HepG2 (cell line): Measurements from ENCODE around the gene ANKRD12. TPM values are rescaled to one million over a fixed set of nuclear protein-coding genes. Genes with fewer than 3 reads are reported as not detected.

Experiments used
- MTA1 ChIP-seq: sonication (generic); formaldehyde crosslinking; IDR thresholded peaks from 2 replicates; pipeline ENCODE4 v1.4.0; 2020; ENCODE audit warnings: missing genetic modification reagents, mild to moderate bottlenecking, borderline replicate concordance
- POLR2G ChIP-seq: fragments of 200-400 bp; formaldehyde crosslinking; IDR thresholded peaks from 2 replicates; pipeline ENCODE4 v1.6.1; 2018; ENCODE audit warnings: mild to moderate bottlenecking, low read depth, low read length, moderate library complexity
- SOX13 ChIP-seq, 3 experiments: fragments of 450-650 bp in 1 of 3; sonication (generic) in 1 of 3; formaldehyde crosslinking in 1 of 3; IDR thresholded peaks in 2 of 3; conservative IDR thresholded peaks in 1 of 3; 2 replicates each; pipeline versions ENCODE4 v1.5.0 to v1.6.1; 2016 to 2020; ENCODE audit warnings: antibody characterized with exemption in 1 of 3, mild to moderate bottlenecking in 1 of 3, missing compliant biosample characterization in 1 of 3, missing genetic modification reagents in 1 of 3, moderate library complexity in 1 of 3
- ZBTB21 ChIP-seq: sonication (generic); formaldehyde crosslinking; IDR thresholded peaks from 2 replicates; pipeline ENCODE4 v1.4.0; 2020; ENCODE audit warnings: missing genetic modification reagents
- ZBTB3 ChIP-seq: sonication (generic); formaldehyde crosslinking; IDR thresholded peaks from 2 replicates; pipeline ENCODE4 v1.4.0; 2020; ENCODE audit warnings: low read depth, mild to moderate bottlenecking, moderate library complexity, missing genetic modification reagents, borderline replicate concordance
- ZNF10 ChIP-seq: sonication (generic); formaldehyde crosslinking; IDR thresholded peaks from 2 replicates; pipeline ENCODE4 v1.4.0; 2020; ENCODE audit warnings: mild to moderate bottlenecking, low read depth, missing genetic modification reagents, borderline replicate concordance
- ZNF354B ChIP-seq: sonication (generic); formaldehyde crosslinking; IDR thresholded peaks from 2 replicates; pipeline ENCODE4 v1.8.0; 2022; ENCODE audit warnings: mild to moderate bottlenecking, missing genetic modification reagents
- ZNF431 ChIP-seq: sonication (generic); formaldehyde crosslinking; IDR thresholded peaks from 2 replicates; pipeline ENCODE4 v1.9.0; 2022; ENCODE audit warnings: missing genetic modification reagents, low read depth, mild to moderate bottlenecking, borderline replicate concordance
- ZNF546 ChIP-seq: sonication (generic); formaldehyde crosslinking; conservative IDR thresholded peaks from 2 replicates; pipeline ENCODE4 v1.8.1; 2023; ENCODE audit warnings: mild to moderate bottlenecking, missing genetic modification reagents
- ZNF841 ChIP-seq: sonication (generic); formaldehyde crosslinking; IDR thresholded peaks from 2 replicates; pipeline ENCODE4 v1.8.1; 2023; ENCODE audit warnings: missing genetic modification reagents, borderline replicate concordance
- polyA plus RNA-seq, 8 experiments: library from polyadenylated mRNA; depleted of rRNA in 3 of 8; stranded (reverse) in 7 of 8; unstranded in 1 of 8; fragments of >200 nt; fragmentation: Illumina TruSeq in 4 of 8; extraction: Trizol in 4 of 8; gene quantifications; 2 replicates each; pipeline versions ENCODE4 v1.2.1 to v1.2.3, GENCODE V29; 2011 to 2016; ENCODE audit warnings: low read depth in 4 of 8, missing spikeins in 1 of 8, mixed read lengths in 1 of 8; ENCODE audit not compliant: insufficient read depth in 1 of 8
- total RNA-seq, 5 experiments: library from RNA; depleted of rRNA; stranded (reverse); fragments of >200 nt; fragmentation: Illumina TruSeq; extraction: Trizol; gene quantifications; 2 replicates each; pipeline ENCODE4 v1.2.3, GENCODE V29; 2016; ENCODE audit warnings: low read depth in 1 of 5
- TF ChIP-seq, protein P1 (sequence below): sonication (generic); formaldehyde crosslinking; IDR thresholded peaks from 2 replicates; pipeline ENCODE4 v1.4.0; 2020; ENCODE audit warnings: missing genetic modification reagents, borderline replicate concordance
- TF ChIP-seq, protein P2 (sequence below): sonication (generic); formaldehyde crosslinking; IDR thresholded peaks from 2 replicates; pipeline ENCODE4 v1.5.0; 2020; ENCODE audit warnings: mild to moderate bottlenecking, low read depth, missing genetic modification reagents, borderline replicate concordance
- TF ChIP-seq, protein P3 (sequence below): fragments of 450-650 bp; IDR thresholded peaks from 2 replicates; pipeline ENCODE4 v1.6.1; 2017; ENCODE audit warnings: mild to moderate bottlenecking
- TF ChIP-seq, protein P4 (sequence below): sonication (generic); formaldehyde crosslinking; IDR thresholded peaks from 2 replicates; pipeline ENCODE4 v1.9.0; 2022; ENCODE audit warnings: low read depth, missing genetic modification reagents
- TF ChIP-seq, protein P5 (sequence below): sonication (generic); formaldehyde crosslinking; IDR thresholded peaks from 2 replicates; pipeline ENCODE4 v1.5.1; 2020; ENCODE audit warnings: missing genetic modification reagents, mild to moderate bottlenecking, borderline replicate concordance

ANKRD12 gene
- total and polyA plus RNA-seq, 2 of the 13 experiments (the other 11 are each of a cell fraction or from before 2014, with no cell fraction given) = 6.0 to 23.2 TPM

DNA sequence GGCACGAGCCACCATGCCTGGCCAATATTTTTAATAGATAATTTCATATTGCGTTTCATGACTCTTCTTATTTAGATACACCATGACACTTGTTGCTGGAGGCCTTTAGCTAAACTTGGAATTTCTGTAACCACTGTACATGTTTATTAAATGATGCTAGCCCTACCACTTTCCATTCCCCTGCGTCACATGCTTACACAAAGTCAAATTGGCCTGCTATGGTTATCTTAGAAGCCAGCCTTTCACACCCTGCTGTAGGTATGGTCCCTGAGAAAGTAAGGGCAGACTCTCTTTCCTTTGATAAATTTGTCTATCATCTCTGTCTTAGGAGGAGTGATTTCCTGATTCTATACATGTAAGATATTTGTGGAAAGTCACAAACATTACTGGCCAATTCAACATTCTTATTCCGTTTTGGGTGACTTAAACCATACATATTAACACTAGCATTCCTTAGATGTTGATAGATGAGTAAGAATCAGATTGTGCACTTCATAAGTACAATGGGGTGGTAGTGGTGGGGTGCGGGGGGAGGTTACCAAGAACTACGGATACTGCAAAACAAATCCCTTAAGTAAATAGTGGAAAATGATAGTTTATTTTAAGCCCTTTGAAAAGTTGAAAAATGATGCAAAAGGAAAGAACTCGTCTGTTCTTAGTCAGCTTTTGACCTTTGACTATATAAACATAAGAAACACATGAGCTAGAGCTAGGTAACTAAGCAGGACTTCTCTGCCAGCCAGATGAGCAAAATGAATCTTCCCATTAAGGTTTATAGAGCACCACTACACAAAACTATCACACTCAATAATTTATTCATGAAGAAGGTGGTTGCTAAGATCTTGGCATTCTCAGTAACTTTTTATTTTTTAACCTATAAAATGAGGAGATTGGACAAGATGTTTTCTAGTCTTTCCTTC is 42.0 kb upstream of the ANKRD12 start (continued):
- TF ChIP-seq, protein P1, sequence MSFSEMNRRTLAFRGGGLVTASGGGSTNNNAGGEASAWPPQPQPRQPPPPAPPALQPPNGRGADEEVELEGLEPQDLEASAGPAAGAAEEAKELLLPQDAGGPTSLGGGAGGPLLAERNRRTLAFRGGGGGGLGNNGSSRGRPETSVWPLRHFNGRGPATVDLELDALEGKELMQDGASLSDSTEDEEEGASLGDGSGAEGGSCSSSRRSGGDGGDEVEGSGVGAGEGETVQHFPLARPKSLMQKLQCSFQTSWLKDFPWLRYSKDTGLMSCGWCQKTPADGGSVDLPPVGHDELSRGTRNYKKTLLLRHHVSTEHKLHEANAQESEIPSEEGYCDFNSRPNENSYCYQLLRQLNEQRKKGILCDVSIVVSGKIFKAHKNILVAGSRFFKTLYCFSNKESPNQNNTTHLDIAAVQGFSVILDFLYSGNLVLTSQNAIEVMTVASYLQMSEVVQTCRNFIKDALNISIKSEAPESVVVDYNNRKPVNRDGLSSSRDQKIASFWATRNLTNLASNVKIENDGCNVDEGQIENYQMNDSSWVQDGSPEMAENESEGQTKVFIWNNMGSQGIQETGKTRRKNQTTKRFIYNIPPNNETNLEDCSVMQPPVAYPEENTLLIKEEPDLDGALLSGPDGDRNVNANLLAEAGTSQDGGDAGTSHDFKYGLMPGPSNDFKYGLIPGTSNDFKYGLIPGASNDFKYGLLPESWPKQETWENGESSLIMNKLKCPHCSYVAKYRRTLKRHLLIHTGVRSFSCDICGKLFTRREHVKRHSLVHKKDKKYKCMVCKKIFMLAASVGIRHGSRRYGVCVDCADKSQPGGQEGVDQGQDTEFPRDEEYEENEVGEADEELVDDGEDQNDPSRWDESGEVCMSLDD = peak; percentile 61; the same call in 1 of the 2 replicates
- no peak for TF ChIP-seq ZNF546
- TF ChIP-seq ZBTB21 (CRISPR knock-in tag) = peak; percentile 90
- no peak for TF ChIP-seq MTA1
- TF ChIP-seq SOX13 (IDR thresholded peaks at IDR 0.05) = peak; percentile 32; the same call in 1 of the 2 replicates
- TF ChIP-seq SOX13 (CRISPR knock-in tag; conservative IDR thresholded peaks at IDR 0.05 in 1 of 2, IDR thresholded peaks at IDR 0.05 in 1 of 2) = peak in 1 of 2 experiments; percentile 90; a peak in 2 of 4 replicates
- TF ChIP-seq, protein P2, sequence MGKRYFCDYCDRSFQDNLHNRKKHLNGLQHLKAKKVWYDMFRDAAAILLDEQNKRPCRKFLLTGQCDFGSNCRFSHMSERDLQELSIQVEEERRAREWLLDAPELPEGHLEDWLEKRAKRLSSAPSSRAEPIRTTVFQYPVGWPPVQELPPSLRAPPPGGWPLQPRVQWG (CRISPR knock-in tag) = no peak
- TF ChIP-seq ZNF431 (CRISPR knock-in tag) = no peak
- TF ChIP-seq ZNF10 = no peak
- TF ChIP-seq ZNF354B = no peak
- no peak for TF ChIP-seq POLR2G
- TF ChIP-seq, protein P3, sequence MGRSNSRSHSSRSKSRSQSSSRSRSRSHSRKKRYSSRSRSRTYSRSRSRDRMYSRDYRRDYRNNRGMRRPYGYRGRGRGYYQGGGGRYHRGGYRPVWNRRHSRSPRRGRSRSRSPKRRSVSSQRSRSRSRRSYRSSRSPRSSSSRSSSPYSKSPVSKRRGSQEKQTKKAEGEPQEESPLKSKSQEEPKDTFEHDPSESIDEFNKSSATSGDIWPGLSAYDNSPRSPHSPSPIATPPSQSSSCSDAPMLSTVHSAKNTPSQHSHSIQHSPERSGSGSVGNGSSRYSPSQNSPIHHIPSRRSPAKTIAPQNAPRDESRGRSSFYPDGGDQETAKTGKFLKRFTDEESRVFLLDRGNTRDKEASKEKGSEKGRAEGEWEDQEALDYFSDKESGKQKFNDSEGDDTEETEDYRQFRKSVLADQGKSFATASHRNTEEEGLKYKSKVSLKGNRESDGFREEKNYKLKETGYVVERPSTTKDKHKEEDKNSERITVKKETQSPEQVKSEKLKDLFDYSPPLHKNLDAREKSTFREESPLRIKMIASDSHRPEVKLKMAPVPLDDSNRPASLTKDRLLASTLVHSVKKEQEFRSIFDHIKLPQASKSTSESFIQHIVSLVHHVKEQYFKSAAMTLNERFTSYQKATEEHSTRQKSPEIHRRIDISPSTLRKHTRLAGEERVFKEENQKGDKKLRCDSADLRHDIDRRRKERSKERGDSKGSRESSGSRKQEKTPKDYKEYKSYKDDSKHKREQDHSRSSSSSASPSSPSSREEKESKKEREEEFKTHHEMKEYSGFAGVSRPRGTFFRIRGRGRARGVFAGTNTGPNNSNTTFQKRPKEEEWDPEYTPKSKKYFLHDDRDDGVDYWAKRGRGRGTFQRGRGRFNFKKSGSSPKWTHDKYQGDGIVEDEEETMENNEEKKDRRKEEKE = no peak
- TF ChIP-seq ZNF841 = no peak
- TF ChIP-seq, protein P4, sequence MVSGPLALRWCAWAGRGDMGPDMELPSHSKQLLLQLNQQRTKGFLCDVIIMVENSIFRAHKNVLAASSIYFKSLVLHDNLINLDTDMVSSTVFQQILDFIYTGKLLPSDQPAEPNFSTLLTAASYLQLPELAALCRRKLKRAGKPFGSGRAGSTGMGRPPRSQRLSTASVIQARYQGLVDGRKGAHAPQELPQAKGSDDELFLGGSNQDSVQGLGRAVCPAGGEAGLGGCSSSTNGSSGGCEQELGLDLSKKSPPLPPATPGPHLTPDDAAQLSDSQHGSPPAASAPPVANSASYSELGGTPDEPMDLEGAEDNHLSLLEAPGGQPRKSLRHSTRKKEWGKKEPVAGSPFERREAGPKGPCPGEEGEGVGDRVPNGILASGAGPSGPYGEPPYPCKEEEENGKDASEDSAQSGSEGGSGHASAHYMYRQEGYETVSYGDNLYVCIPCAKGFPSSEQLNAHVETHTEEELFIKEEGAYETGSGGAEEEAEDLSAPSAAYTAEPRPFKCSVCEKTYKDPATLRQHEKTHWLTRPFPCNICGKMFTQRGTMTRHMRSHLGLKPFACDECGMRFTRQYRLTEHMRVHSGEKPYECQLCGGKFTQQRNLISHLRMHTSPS (CRISPR knock-in tag) = no peak
- TF ChIP-seq, protein P5, sequence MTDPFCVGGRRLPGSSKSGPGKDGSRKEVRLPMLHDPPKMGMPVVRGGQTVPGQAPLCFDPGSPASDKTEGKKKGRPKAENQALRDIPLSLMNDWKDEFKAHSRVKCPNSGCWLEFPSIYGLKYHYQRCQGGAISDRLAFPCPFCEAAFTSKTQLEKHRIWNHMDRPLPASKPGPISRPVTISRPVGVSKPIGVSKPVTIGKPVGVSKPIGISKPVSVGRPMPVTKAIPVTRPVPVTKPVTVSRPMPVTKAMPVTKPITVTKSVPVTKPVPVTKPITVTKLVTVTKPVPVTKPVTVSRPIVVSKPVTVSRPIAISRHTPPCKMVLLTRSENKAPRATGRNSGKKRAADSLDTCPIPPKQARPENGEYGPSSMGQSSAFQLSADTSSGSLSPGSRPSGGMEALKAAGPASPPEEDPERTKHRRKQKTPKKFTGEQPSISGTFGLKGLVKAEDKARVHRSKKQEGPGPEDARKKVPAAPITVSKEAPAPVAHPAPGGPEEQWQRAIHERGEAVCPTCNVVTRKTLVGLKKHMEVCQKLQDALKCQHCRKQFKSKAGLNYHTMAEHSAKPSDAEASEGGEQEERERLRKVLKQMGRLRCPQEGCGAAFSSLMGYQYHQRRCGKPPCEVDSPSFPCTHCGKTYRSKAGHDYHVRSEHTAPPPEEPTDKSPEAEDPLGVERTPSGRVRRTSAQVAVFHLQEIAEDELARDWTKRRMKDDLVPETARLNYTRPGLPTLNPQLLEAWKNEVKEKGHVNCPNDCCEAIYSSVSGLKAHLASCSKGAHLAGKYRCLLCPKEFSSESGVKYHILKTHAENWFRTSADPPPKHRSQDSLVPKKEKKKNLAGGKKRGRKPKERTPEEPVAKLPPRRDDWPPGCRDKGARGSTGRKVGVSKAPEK (CRISPR knock-in tag) = no peak
- no peak for TF ChIP-seq ZBTB3
